Measurements from ENCODE around the gene TMEM181.

- TF ChIP-seq CTCF (IDR thresholded peaks at IDR 0.05) (no peak), POLR2A (IDR thresholded peaks at IDR 0.05) (no peak)
Observed at GRCh38 chr6:158666628-158667359, 106.9 kb downstream of the TMEM181 start.
